ENCODE measurements around the gene FOXP1.

Gene FOXP1

GRCh38 chr3:71074423-71074822 lies 509.1 kb downstream of the FOXP1 start:
- no peak for DNase-seq (ENCODE audit: low read depth)

GRCh38 chr3:71072986-71073385 lies 510.5 kb downstream of the FOXP1 start:
- DNase-seq (ENCODE audit: low read depth) = no peak

DNA sequence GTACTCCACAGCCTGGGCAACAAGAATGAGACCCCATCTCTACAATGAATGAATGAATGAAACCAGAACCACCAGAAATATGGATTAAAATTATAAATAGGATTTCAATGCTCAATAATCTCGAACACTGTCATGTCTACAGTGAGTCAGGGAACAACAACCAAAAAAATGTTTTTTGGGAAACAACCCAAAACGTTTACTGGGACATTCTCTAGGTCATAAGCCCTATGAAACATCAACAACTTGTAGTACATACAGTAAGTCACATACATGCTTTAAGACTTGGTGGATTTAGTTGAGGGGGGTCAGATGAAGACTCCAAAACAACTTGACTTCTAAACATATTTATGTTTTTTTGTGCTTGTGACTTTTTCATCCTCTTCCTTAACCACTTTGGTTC lies 511.2 kb downstream of the FOXP1 start:
- DNase-seq (ENCODE audit: low read depth) = no peak

- no peak for DNase-seq (ENCODE audit: low read depth)
Observed at GRCh38 chr3:71070497-71071463, 512.7 kb downstream of the FOXP1 start.

DNA sequence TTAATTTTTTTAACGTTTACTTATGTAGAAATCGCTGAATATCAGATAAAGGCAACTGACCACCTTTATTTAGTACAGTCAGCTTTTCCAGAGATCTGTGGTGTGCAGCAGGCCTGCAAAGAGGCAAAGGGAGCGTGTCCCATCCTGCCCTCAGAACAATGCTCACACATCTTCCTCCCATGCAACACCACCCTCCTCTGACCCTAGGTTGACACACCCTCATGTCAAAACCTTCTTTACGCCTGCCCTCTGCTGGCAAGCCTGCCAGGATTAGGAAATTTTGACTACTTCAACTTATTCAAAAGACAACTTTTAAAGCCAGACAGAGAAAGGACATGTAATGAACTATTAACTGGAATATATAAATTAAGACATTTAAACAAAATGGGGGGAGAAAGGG lies 513.7 kb downstream of the FOXP1 start:
- DNase-seq (ENCODE audit: low read depth) = peak; percentile 54

GRCh38 chr3:71067977-71068654 lies 515.4 kb downstream of the FOXP1 start:
- DNase-seq (ENCODE audit: low read depth) = no peak

DNA sequence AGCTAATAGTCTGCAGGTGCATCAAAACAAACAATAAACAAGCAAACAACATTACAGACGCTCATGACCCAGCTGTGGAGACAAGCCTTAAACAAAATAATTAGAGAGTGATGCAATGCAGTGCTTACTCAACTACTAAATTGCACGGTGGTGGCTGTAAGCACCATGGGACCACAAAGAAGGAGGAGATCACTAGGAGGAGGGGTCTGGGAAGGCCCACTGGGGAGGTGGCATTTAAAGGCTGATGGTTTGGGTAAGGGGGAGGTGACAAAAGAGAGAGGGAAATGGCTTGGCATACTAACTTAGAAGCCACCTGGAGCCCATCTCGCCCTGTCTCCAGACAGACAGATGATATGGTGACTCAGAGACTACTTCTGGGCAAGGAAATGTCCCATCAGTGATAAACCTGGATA lies 516.7 kb downstream of the FOXP1 start:
- peak; percentile 41 for DNase-seq (ENCODE audit: low read depth)

DNA sequence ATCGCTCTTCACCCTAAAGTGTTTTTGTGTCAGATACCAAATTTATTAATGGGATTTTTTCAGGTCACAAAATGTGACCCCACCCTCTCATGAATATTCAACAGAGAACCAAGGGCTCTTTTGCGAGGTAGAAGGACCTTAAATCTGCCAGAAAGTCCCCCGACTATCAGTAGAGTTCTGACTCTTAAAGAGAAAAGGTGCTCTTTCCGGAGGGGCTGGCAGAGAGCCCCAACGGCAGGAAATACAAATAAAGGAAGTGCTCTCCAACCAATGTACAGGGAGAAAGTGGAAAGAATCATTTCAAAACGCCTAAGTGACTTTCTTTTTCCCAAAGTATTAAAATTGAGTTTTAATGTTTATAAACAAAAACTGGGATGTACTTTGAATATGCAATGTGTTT lies 517.2 kb downstream of the FOXP1 start:
- peak; percentile 25 for DNase-seq (ENCODE audit: low read depth)

- DNase-seq (ENCODE audit: low read depth) = no peak
Observed at GRCh38 chr3:71065764-71066013, 517.8 kb downstream of the FOXP1 start.

DNA sequence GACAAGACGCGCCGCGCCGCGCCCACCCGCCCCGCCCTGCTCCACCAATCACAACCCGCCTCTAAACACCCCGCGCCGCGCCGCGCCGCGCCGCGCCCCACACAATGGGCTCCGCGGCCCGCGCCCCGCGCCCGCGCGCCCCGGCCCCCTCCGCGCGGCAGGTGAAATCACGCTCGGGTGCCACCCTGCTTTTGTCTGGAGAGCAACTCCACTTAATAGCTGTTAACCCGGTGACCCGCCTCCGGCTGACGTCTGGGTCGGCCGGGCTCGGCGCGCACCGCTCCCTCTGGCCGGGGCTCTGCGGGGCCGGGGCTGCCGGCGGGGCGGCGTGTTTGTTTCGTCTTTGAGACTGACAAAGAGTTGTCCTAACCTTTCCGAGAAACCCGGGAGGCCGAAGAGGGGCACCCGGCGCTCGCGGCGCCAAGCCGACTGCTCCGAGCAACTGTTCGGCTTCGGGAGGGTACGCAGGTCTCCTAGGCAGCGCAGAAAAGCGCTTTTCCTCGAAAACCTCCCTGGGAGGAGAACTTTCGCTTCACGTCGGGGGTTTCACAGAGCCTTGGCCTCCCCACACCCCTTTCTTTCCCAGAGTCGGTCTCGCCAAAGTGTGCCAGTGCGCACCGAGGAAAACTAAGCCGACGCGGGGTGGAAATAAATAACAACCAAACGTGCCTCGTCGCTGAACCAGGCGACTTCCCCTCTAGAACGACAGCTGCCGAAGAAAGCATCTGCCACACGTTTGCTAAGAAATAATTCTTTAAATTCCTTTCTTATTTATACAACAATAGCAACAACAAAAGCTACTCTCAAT lies 518.4 kb downstream of the FOXP1 start:
- peak; percentile 66 for DNase-seq (ENCODE audit: low read depth)

DNA sequence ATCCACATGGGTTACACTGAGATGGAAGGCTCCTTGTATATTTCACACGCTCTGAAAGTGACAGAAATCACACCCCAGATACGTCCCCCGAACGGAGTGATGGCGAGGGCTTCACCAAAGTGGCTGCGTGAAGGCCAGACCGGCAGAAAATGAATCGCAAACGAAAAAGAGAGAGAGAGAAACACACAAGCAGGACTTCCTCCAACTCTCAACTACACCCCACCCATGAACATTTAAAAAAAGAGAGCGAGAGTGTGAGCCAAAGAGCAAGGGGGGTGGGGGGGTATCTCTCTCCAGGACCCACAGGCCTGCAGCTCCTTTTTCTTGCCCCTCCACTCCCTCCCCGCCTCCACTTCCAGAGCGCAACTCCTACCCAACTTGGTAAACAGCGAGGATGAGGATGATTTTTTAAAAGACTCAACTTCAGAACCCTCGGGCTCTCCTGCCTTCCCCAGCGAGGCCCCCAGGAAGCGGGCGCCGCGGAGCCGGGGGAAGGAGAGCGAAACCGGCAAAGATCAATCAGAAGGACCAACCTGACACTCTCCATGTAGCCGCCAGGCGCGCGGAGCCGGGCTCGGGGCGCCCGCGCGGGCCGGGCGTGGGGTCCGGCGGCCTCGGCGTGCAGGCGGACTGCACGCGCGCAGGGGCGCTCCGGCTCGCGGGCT lies 519.1 kb downstream of the FOXP1 start:
- peak; percentile 52 for DNase-seq (ENCODE audit: low read depth)

- peak; percentile 16 for DNase-seq (ENCODE audit: low read depth)
Observed at GRCh38 chr3:71063773-71064290, 519.7 kb downstream of the FOXP1 start.

DNA sequence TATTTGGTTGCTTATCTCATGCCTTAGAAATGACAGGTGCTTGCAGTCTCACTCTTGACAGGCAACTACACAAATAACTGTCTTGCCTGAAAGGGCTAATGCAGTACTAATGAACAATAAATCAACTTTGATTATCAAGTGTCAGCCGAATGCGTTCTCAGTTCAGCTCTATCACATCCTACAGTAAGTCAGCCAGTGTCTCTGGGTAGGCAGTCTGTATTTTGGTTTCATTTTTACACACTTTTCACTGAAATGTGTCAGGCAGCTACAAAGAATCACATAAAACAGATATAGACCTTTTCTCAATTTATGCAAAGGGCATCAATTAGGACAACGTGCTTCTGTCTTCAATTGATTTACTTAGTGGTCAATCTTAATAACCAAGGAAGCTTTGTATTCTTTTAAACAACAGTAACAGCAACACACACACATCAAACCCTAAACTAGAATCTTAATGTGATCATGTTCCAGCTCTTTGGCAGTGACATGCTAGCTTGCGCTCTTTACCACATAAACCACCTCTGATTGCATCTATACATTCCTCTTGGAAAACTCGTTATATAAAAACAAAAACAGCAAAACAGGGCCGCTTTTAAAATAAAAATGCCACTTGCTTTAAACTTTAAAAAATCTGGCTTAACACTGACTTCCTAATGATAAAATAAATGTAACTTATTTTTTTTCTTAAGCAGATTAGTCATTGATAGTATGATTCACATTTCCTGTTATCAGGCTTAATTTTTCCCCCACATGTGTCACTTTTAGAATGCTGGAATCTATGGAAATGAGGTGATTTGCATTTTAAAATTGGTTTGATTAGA lies 520.4 kb downstream of the FOXP1 start:
- DNase-seq (ENCODE audit: low read depth) = no peak

DNA sequence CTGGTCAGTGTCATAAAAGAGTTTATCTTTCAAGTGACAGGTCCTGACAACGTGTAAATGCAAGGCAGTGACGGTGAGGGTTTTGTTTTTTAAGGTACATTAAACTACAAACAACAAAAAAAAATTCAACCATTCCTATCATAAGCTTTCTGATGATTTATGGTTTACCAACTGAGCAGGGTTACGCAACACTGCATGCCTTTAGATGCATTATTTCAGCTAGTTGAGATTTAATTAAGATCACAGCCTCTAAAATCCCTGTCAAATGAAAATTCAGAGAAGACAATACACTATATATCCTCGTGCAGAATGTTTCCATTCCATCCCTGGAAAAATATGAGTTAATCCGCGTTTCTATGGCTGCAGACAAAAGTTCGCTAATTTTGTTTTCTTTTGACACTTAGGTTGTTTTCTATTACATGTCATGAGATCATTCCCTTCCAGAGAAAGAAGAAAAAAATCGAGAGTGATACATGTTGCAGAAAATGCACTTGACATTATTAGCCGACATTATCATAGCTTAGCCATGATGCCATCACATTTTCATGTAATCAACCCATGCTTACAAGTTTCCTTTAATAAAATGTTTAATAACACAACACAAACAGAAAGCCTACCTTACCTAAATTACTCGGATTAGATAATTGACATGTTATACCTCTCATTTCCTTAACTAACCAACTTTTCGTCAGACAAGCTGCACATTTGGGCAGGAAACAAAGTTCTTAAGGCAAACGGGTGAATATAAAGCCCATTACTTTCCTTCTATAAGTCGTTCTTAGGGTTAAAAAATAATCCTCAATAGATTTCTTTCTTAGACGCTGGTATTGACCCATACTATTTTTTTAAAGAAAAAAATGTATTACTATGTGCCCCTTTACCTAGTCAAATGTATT lies 521.2 kb downstream of the FOXP1 start:
- no peak for DNase-seq (ENCODE audit: low read depth)

DNA sequence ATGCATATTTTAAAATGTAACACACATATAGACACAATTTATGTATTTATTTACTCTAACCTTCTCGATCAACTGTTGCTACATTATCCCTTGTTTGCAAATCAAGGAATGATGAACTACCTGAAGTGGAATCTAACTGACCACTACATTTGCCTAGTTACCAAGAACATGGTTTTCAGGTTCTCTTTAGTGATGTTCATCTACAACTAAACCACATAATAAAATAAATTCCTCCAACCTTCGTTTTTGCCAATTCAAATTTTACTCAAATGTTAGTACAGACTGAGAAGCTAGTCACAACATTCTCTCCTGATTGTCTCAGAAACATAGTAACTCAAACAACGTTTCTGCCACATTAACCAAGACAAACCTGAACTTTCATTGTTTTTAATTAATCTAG lies 521.9 kb downstream of the FOXP1 start:
- DNase-seq (ENCODE audit: low read depth) = no peak

DNA sequence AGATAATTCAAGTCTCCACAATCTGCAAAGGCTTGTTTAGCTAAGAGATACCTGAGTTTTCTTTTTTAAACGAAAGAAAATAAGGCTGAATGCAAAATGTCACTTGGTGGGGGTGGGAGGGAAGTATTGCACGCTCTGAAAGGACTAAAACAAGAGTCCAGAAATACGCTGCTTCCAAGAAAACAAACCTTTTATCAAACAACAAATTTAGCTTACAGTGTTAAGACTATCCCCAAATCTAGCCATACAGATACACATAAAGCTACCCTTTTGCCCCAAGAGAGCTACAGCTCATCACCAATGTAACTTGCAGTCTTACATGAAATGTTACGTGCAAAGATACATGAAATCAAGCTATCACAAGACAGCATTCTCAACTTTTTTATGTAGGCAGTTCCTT lies 522.5 kb downstream of the FOXP1 start:
- DNase-seq (ENCODE audit: low read depth) = no peak

- DNase-seq (ENCODE audit: low read depth) = no peak
Observed at GRCh38 chr3:71060536-71060935, 523.0 kb downstream of the FOXP1 start.

GRCh38 chr3:71057526-71057894 lies 526.0 kb downstream of the FOXP1 start:
- DNase-seq (ENCODE audit: low read depth) = no peak

- DNase-seq (ENCODE audit: low read depth) = no peak
Observed at GRCh38 chr3:71056327-71056726, 527.2 kb downstream of the FOXP1 start.
